Uterus (tissue), 4 donors: ENCODE measurements around the gene GOLGA7B. TPM values are rescaled to one million over a fixed set of nuclear protein-coding genes. Genes with fewer than 3 reads are reported as not detected.

Experiments
- DNase-seq, 2 donors: peaks; one replicate each; pipeline ENCODE4 v3.0.0-alpha.2; 2019 to 2020
- H3K27ac ChIP-seq, 2 donors: fragments of 200-600 bp; sonication (generic); 1 replicate in 1 of 2; 2 replicates in 1 of 2; pipeline ENCODE4 v1.5.1; 2016 to 2018
- H3K27me3 ChIP-seq, 2 donors: fragments of 200-600 bp; sonication (generic); one replicate each; pipeline ENCODE4 v1.5.1; 2018 to 2019; ENCODE audit warnings: control low read depth in 1 of 2
- H3K36me3 ChIP-seq, 2 donors: fragments of 200-600 bp; sonication (generic); one replicate each; pipeline ENCODE4 v1.5.1; 2019; ENCODE audit warnings: control low read depth in 1 of 2
- H3K4me1 ChIP-seq, 2 donors: fragments of 200-600 bp; sonication (generic); one replicate each; pipeline ENCODE4 v1.5.1; 2018 to 2019; ENCODE audit warnings: control low read depth in 1 of 2
- H3K4me3 ChIP-seq, 2 donors: fragments of 200-600 bp; sonication (generic); 1 replicate in 1 of 2; 2 replicates in 1 of 2; pipeline ENCODE4 v1.5.1; 2018 to 2019; ENCODE audit warnings: mild to moderate bottlenecking in 1 of 2
- H3K9me3 ChIP-seq, 2 donors: fragments of 200-600 bp; sonication (generic); one replicate each; pipeline ENCODE4 v1.5.1; 2019; ENCODE audit warnings: control low read depth in 1 of 2
- CTCF ChIP-seq, 4 experiments: fragments of 200-600 bp in 2 of 4; fragments of 450-650 bp in 2 of 4; sonication (generic) in 2 of 4; IDR thresholded peaks; one replicate each; pipeline ENCODE4 v1.5.1; 2016 to 2019; ENCODE audit warnings: antibody characterized with exemption in 4 of 4, mild to moderate bottlenecking in 2 of 4, moderate library complexity in 1 of 4
- POLR2A ChIP-seq, 2 donors: fragments of 450-650 bp; IDR thresholded peaks; one replicate each; pipeline ENCODE4 v1.6.1; 2016; ENCODE audit warnings: antibody characterized with exemption in 2 of 2, mild to moderate bottlenecking in 1 of 2, moderate library complexity in 1 of 2
- intact Hi-C: fragments of 100-400 bp; cut with DNase I; formaldehyde crosslinking; loops from one replicate; pipeline ENCODE4 v1.15.1; 2023; ENCODE audit warnings: low total_unique reads
- total RNA-seq, 4 donors: library from RNA; depleted of rRNA in 3 of 4; stranded (reverse); fragments of >200 nt in 3 of 4; gene quantifications; one replicate each; pipeline versions ENCODE4 v1.1.0 to v1.2.4, GENCODE V29; 2014 to 2023
- donor health status: DM: yes; HTN: yes; CAD: no.

Gene GOLGA7B
- total RNA-seq, 4 donors from 2014 or later: 0.09 to 3.1 TPM; not detected in 2

- H3K27ac ChIP-seq: no peak overlapping the region
- H3K9me3 ChIP-seq: no peaks in the 10 kb centered on the region
- intact Hi-C loops: no loop called here
- H3K27me3 ChIP-seq: no peaks in the 10 kb centered on the region
- no peak for TF ChIP-seq POLR2A (IDR thresholded peaks at IDR 0.05)
- no peak for TF ChIP-seq CTCF (IDR thresholded peaks at IDR 0.05)
- H3K4me3 ChIP-seq: no peak overlapping the region
- H3K4me1 ChIP-seq: no peaks in the 10 kb centered on the region
- H3K36me3 ChIP-seq: no peaks in the 10 kb centered on the region
- no peak for DNase-seq
Observed at GRCh38 chr10:97810446-97810845, 39.2 kb upstream of the GOLGA7B start.

GRCh38 chr10:97811958-97812357 is 37.7 kb upstream of the GOLGA7B start:
- Histone ChIP-seq H3K36me3 (no peaks in the 10 kb centered on the region), H3K4me3 (no peak overlapping the region), H3K27ac (no peak overlapping the region), H3K9me3 (no peaks in the 10 kb centered on the region), H3K27me3 (no peaks in the 10 kb centered on the region), H3K4me1 (no peaks in the 10 kb centered on the region)
- TF ChIP-seq POLR2A (IDR thresholded peaks at IDR 0.05): no peak
- no peak for TF ChIP-seq CTCF (IDR thresholded peaks at IDR 0.05)
- DNase-seq: no peak
- intact Hi-C loops: no loop called here

DNA sequence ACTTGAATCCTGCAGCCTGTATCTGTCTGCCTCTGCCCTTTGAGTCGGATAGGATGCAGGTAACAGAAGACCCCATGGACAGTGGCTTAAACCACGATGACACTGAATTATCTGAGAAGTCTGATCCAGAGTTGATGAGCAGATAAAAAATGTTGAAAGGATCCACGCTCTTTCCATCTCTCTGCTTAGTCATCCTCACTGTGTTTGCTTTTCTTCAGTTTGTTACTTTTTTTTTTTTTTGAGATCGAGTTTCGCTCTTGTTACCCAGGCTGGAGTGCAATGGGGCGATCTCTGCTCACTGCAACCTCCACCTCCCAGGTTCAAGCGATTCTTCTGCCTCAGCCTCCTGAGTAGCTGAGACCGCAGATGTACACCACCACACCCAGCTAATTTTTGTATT is 36.9 kb upstream of the GOLGA7B start:
- no peak for DNase-seq
- no peak for TF ChIP-seq CTCF (IDR thresholded peaks at IDR 0.05)
- TF ChIP-seq POLR2A (IDR thresholded peaks at IDR 0.05): no peak
- Histone ChIP-seq H3K9me3 (no peaks in the 10 kb centered on the region), H3K4me3 (no peak overlapping the region), H3K27me3 (no peaks in the 10 kb centered on the region), H3K27ac (no peak overlapping the region), H3K4me1 (no peaks in the 10 kb centered on the region), H3K36me3 (no peaks in the 10 kb centered on the region)
- intact Hi-C loops: no loop called here

DNA sequence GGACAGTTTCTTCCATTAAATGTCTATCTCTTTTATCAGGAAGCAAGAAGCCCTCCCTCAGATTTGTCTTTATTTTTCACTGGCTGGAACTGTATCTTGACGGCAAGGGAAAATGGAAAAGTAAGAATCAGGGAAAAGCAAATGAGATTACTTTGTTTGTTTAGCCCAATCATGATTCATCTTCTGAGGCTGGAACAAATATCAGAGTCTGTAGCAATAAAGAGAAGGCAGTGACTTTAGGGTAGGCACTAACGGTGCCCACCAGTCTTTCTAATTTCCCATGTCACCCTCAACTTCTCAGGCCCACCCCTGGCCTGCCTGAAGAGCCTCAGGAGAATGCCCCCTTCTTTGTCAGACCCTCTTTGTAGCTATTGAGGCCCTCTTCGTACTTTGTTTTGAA is 36.3 kb upstream of the GOLGA7B start:
- H3K27ac ChIP-seq: no peak overlapping the region
- H3K4me3 ChIP-seq: no peak overlapping the region
- TF ChIP-seq POLR2A (IDR thresholded peaks at IDR 0.05): no peak
- TF ChIP-seq CTCF (IDR thresholded peaks at IDR 0.05): no peak
- intact Hi-C loops: no loop called here
- no peaks in the 10 kb centered on the region for H3K27me3 ChIP-seq
- no peaks in the 10 kb centered on the region for H3K4me1 ChIP-seq
- DNase-seq: no peak
- H3K36me3 ChIP-seq: no peaks in the 10 kb centered on the region
- H3K9me3 ChIP-seq: no peaks in the 10 kb centered on the region

GRCh38 chr10:97814996-97815395 is 34.6 kb upstream of the GOLGA7B start:
- Histone ChIP-seq H3K27me3 (no peaks in the 10 kb centered on the region), H3K27ac (no peak overlapping the region), H3K36me3 (no peaks in the 10 kb centered on the region), H3K4me3 (no peak overlapping the region), H3K9me3 (no peaks in the 10 kb centered on the region), H3K4me1 (no peaks in the 10 kb centered on the region)
- DNase-seq: no peak
- TF ChIP-seq POLR2A (IDR thresholded peaks at IDR 0.05) (no peak), CTCF (IDR thresholded peaks at IDR 0.05) (no peak)
- intact Hi-C loops: no loop called here
